Stomach (tissue), 4 donors: ENCODE data around the gene IL1R2.

Experiments used
- EP300 ChIP-seq: sonication (generic); formaldehyde crosslinking; IDR thresholded peaks from one replicate; pipeline ENCODE4 v1.6.1; 2017; ENCODE audit warnings: antibody characterized with exemption
- POLR2A ChIP-seq, 4 donors: fragments of 450-650 bp; IDR thresholded peaks; one replicate each; pipeline ENCODE4 v1.6.1; 2016; ENCODE audit warnings: antibody characterized with exemption in 4 of 4, control low read depth in 2 of 4, mild to moderate bottlenecking in 1 of 4, moderate library complexity in 1 of 4
- POLR2AphosphoS5 ChIP-seq, 3 donors: sonication (generic); formaldehyde crosslinking; IDR thresholded peaks; one replicate each; pipeline ENCODE4 v1.6.1; 2016; ENCODE audit warnings: antibody characterized with exemption in 3 of 3
- TF ChIP-seq, protein P1 (sequence below), 7 experiments: fragments of 450-650 bp in 4 of 7; fragments of 200-600 bp in 3 of 7; sonication (generic) in 3 of 7; IDR thresholded peaks; one replicate each; pipeline ENCODE4 v1.5.1; 2016 to 2019; ENCODE audit warnings: antibody characterized with exemption in 7 of 7, control low read depth in 2 of 7, mild to moderate bottlenecking in 1 of 7

DNA sequence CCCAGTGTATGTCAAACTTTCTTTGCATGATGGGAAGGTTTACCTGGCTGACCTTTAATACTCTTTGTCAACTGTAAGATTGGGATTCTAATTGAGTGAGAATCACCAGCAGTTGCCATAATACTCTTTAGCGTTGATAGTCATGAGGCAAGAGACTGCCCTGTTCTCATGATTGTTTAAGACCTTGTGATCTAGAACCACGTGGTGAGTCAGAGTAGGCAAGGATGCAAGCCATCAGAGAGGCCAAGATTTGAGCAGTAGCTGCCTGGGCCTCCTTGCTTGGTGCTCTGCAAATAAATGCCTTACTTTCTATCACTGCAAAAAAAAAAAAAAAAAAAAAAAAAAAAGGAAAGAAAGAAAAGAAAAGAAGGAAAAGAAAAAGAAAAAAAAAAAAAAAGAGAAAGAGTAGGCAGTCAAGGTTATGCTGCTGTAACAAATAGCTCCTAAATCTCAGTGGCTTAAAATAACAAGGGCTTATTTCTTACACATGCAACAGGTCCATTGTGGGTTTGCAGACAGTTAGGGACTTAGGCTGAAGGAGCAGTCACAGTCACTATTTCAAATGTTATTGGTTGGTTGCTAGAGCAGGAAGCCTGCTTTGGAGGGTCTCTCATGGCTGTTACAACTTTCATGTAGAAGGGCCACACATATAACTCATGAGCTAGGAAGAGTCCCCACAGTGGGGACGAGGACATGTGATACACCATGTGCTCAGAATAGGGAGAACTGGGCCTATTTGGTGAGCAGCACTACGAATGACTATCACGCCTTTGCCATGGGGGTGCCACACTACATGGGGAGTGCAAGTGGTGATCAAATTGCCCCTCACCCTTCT lies 21.7 kb downstream of the IL1R2 start:
- TF ChIP-seq, protein P1, sequence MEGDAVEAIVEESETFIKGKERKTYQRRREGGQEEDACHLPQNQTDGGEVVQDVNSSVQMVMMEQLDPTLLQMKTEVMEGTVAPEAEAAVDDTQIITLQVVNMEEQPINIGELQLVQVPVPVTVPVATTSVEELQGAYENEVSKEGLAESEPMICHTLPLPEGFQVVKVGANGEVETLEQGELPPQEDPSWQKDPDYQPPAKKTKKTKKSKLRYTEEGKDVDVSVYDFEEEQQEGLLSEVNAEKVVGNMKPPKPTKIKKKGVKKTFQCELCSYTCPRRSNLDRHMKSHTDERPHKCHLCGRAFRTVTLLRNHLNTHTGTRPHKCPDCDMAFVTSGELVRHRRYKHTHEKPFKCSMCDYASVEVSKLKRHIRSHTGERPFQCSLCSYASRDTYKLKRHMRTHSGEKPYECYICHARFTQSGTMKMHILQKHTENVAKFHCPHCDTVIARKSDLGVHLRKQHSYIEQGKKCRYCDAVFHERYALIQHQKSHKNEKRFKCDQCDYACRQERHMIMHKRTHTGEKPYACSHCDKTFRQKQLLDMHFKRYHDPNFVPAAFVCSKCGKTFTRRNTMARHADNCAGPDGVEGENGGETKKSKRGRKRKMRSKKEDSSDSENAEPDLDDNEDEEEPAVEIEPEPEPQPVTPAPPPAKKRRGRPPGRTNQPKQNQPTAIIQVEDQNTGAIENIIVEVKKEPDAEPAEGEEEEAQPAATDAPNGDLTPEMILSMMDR (IDR thresholded peaks at IDR 0.05), result no peak
- TF ChIP-seq POLR2A (IDR thresholded peaks at IDR 0.05), result no peak
- TF ChIP-seq EP300, result no peak
- no peak for TF ChIP-seq POLR2AphosphoS5 (IDR thresholded peaks at IDR 0.05)
